H1 (cell line): ENCODE results near the gene LYSMD3. TPM values are rescaled to one million over a fixed set of nuclear protein-coding genes. Genes with fewer than 3 reads are reported as not detected.

Experiments used
- CTCF ChIA-PET: fragments of 300-600 bp; sonication (Branson Sonifier 250); formaldehyde crosslinking; loops from one replicate; lab custom pipeline; 2021; ENCODE audit not compliant: partially characterized antibody; lab: Charles Lee
- POLR2A ChIA-PET: fragments of 300-600 bp; sonication (Branson Sonifier 250); formaldehyde crosslinking; loops from one replicate; lab custom pipeline; 2021; ENCODE audit warnings: inconsistent platforms; ENCODE audit not compliant: partially characterized antibody; lab: Charles Lee
- DNase-seq, 2 experiments: peaks; one replicate each; pipeline versions ENCODE4 v3.0.0 to v3.0.0-alpha.2; 2010 to 2022; ENCODE audit warnings: low spot score in 2 of 2, low read depth in 1 of 2, mixed read lengths in 1 of 2
- FAIRE-seq: peaks from 2 replicates; lab custom pipeline; 2011; peaks lifted over from hg19 to GRCh38; lab: Jason Lieb, UNC
- H2AFZ ChIP-seq: 2 replicates; pipeline ENCODE4 v1.8.1; 2012; ENCODE audit warnings: low read length, inconsistent platforms
- H2AK5ac ChIP-seq: 2 replicates; pipeline ENCODE4 v1.6.1; 2013; ENCODE audit warnings: low read depth, low read length
- H2BK120ac ChIP-seq: replicated peaks from 2 replicates; pipeline ENCODE3; 2013; ENCODE audit warnings: low read depth, low read length, inconsistent platforms
- H2BK12ac ChIP-seq: 2 replicates; pipeline ENCODE4 v1.6.1; 2013; ENCODE audit warnings: low read depth, low read length
- H2BK15ac ChIP-seq: 2 replicates; pipeline ENCODE4 v1.6.1; 2013; ENCODE audit warnings: low read length
- H2BK20ac ChIP-seq: 2 replicates; pipeline ENCODE4 v1.6.1; 2013; ENCODE audit warnings: low read length
- H2BK5ac ChIP-seq: 2 replicates; pipeline ENCODE4 v1.6.1; 2013; ENCODE audit warnings: low read depth, low read length
- H3K14ac ChIP-seq: 2 replicates; pipeline ENCODE4 v1.6.1; 2013; ENCODE audit warnings: inconsistent platforms; ENCODE audit not compliant: insufficient read length
- H3K18ac ChIP-seq: 2 replicates; pipeline ENCODE4 v1.6.1; 2013; ENCODE audit warnings: low read length; ENCODE audit errors: extremely low read depth
- H3K23ac ChIP-seq: 2 replicates; pipeline ENCODE4 v1.6.1; 2013; ENCODE audit warnings: inconsistent platforms; ENCODE audit not compliant: insufficient read length
- H3K23me2 ChIP-seq: 2 replicates; pipeline ENCODE4 v1.6.1; 2013; ENCODE audit warnings: low read depth, low read length
- H3K27ac ChIP-seq: 2 replicates; pipeline ENCODE4 v1.6.1; 2011; ENCODE audit warnings: low read depth, low read length, inconsistent platforms
- H3K27me3 ChIP-seq, 4 experiments: replicated peaks in 1 of 4; 1 replicate in 1 of 4; 2 replicates in 3 of 4; pipeline versions ENCODE4 v1.6.1 to v1.8.1; 2011 to 2013; ENCODE audit warnings: low read length in 3 of 4, mild to moderate bottlenecking in 3 of 4, inconsistent platforms in 2 of 4, mixed read lengths in 2 of 4, moderate library complexity in 1 of 4; ENCODE audit not compliant: control insufficient read depth in 3 of 4, insufficient read depth in 3 of 4; ENCODE audit errors: extremely low read depth in 1 of 4
- H3K36me3 ChIP-seq, 4 experiments: 2 replicates each; pipeline versions ENCODE4 v1.6.1 to v1.8.1; 2011 to 2013; ENCODE audit warnings: mild to moderate bottlenecking in 4 of 4, low read length in 3 of 4, moderate library complexity in 2 of 4, control low read depth in 1 of 4, inconsistent platforms in 1 of 4; ENCODE audit not compliant: insufficient read depth in 4 of 4, control insufficient read depth in 2 of 4
- H3K4ac ChIP-seq: replicated peaks from 2 replicates; pipeline ENCODE3; 2013; ENCODE audit warnings: low read length, low read depth, mixed read lengths, inconsistent platforms; ENCODE audit not compliant: insufficient read length
- H3K4me1 ChIP-seq, 4 experiments: replicated peaks in 1 of 4; 1 replicate in 1 of 4; 2 replicates in 3 of 4; pipeline versions ENCODE4 v1.6.1 to v1.8.1; 2011 to 2013; ENCODE audit warnings: low read length in 3 of 4, inconsistent platforms in 2 of 4, mixed read lengths in 1 of 4; ENCODE audit not compliant: insufficient read depth in 4 of 4, control insufficient read depth in 3 of 4
- H3K4me2 ChIP-seq, 2 experiments: 2 replicates each; pipeline versions ENCODE4 v1.6.1 to v1.8.1; 2011 to 2013; ENCODE audit warnings: low read depth in 2 of 2, low read length in 2 of 2, control low read depth in 1 of 2, inconsistent platforms in 1 of 2, mild to moderate bottlenecking in 1 of 2; ENCODE audit not compliant: insufficient read depth in 1 of 2
- H3K4me3 ChIP-seq, 4 experiments: fragments of 200-600, 300-600 bp in 1 of 4; sonication (generic), shearing (Covaris generic), sonication (Bioruptor Twin) in 1 of 4; 2 replicates each; pipeline versions ENCODE4 v1.5.1 to v1.8.1; 2011 to 2016; ENCODE audit warnings: low read length in 4 of 4, low read depth in 3 of 4, control low read depth in 2 of 4, inconsistent platforms in 2 of 4, mild to moderate bottlenecking in 2 of 4, mixed read lengths in 1 of 4, moderate library complexity in 1 of 4; ENCODE audit not compliant: insufficient read depth in 2 of 4; ENCODE audit errors: extremely low read depth in 1 of 4
- H3K56ac ChIP-seq: replicated peaks from 2 replicates; pipeline ENCODE3; 2013; ENCODE audit warnings: low read depth, mild to moderate bottlenecking, mixed read lengths, low read length, inconsistent platforms; ENCODE audit not compliant: insufficient read length
- H3K79me1 ChIP-seq: 2 replicates; pipeline ENCODE4 v1.6.1; 2013; ENCODE audit warnings: low read depth, low read length, control low read depth
- H3K79me2 ChIP-seq, 2 experiments: 2 replicates each; pipeline versions ENCODE4 v1.6.1 to v1.8.1; 2012 to 2013; ENCODE audit warnings: low read length in 2 of 2, mild to moderate bottlenecking in 2 of 2, inconsistent platforms in 1 of 2; ENCODE audit not compliant: insufficient read depth in 2 of 2, control insufficient read depth in 1 of 2
- H3K9ac ChIP-seq, 4 experiments: replicated peaks in 1 of 4; 1 replicate in 1 of 4; 2 replicates in 3 of 4; pipeline versions ENCODE4 v1.6.1 to v1.8.1; 2011 to 2013; ENCODE audit warnings: low read depth in 3 of 4, low read length in 3 of 4, control low read depth in 2 of 4, mild to moderate bottlenecking in 2 of 4, moderate library complexity in 2 of 4, inconsistent platforms in 1 of 4; ENCODE audit errors: extremely low read depth in 1 of 4
- H3K9me3 ChIP-seq, 2 experiments: 2 replicates each; pipeline versions ENCODE4 v1.6.1 to v1.8.1; 2012 to 2013; ENCODE audit warnings: mild to moderate bottlenecking in 2 of 2, moderate library complexity in 2 of 2, control low read depth in 1 of 2, inconsistent platforms in 1 of 2, low read depth in 1 of 2, low read length in 1 of 2, mixed read lengths in 1 of 2; ENCODE audit not compliant: insufficient read depth in 2 of 2
- H4K20me1 ChIP-seq, 2 experiments: replicated peaks in 1 of 2; 2 replicates each; pipeline versions ENCODE3 to v1.8.1; 2011 to 2013; ENCODE audit warnings: inconsistent platforms in 2 of 2, low read length in 2 of 2, mild to moderate bottlenecking in 1 of 2; ENCODE audit not compliant: insufficient read depth in 2 of 2, control insufficient read depth in 1 of 2
- H4K5ac ChIP-seq: 2 replicates; pipeline ENCODE4 v1.6.1; 2013; ENCODE audit warnings: low read length, low read depth, mixed read lengths, inconsistent platforms; ENCODE audit not compliant: insufficient read length
- H4K8ac ChIP-seq: 2 replicates; pipeline ENCODE4 v1.8.0; 2013; ENCODE audit warnings: mild to moderate bottlenecking, moderate library complexity, low read length, inconsistent platforms; ENCODE audit not compliant: insufficient read depth; ENCODE audit errors: extremely low read depth
- H4K91ac ChIP-seq: replicated peaks from 2 replicates; pipeline ENCODE3; 2013; ENCODE audit warnings: low read length, mixed read lengths, inconsistent platforms; ENCODE audit not compliant: insufficient read length
- BACH1 ChIP-seq: IDR thresholded peaks from 2 replicates; pipeline ENCODE4 v1.6.1; 2012; ENCODE audit warnings: low read length, improper control_type of control experiment
- CHD1 ChIP-seq: IDR thresholded peaks from 2 replicates; pipeline ENCODE4 v1.6.1; 2012; ENCODE audit warnings: low read depth, low read length, improper control_type of control experiment
- EP300 ChIP-seq, 2 experiments: IDR thresholded peaks; 1 replicate in 1 of 2; 2 replicates in 1 of 2; pipeline ENCODE4 v1.6.1; 2011 to 2012; ENCODE audit warnings: low read depth in 2 of 2, low read length in 2 of 2, mild to moderate bottlenecking in 2 of 2, borderline replicate concordance in 1 of 2, inconsistent platforms in 1 of 2, moderate library complexity in 1 of 2
- GTF2F1 ChIP-seq: IDR thresholded peaks from 2 replicates; pipeline ENCODE4 v1.6.1; 2012; ENCODE audit warnings: low read depth, low read length, improper control_type of control experiment, borderline replicate concordance
- HDAC6 ChIP-seq: IDR thresholded peaks from one replicate; pipeline ENCODE4 v1.7.1; 2012; ENCODE audit warnings: low read depth, mild to moderate bottlenecking, inconsistent platforms, low read length, moderate library complexity
- KDM4A ChIP-seq: IDR thresholded peaks from one replicate; pipeline ENCODE4 v1.7.1; 2012; ENCODE audit warnings: low read depth, mild to moderate bottlenecking, moderate library complexity, low read length, inconsistent platforms; ENCODE audit not compliant: severe bottlenecking
- SIN3A ChIP-seq, 2 experiments: IDR thresholded peaks in 1 of 2; conservative IDR thresholded peaks in 1 of 2; 2 replicates each; pipeline ENCODE4 v1.6.1; 2011 to 2012; ENCODE audit warnings: low read length in 2 of 2, improper control_type of control experiment in 1 of 2, low read depth in 1 of 2, mild to moderate bottlenecking in 1 of 2
- SP1 ChIP-seq: IDR thresholded peaks from 2 replicates; pipeline ENCODE4 v1.6.1; 2011; ENCODE audit warnings: low read depth, low read length
- SP2 ChIP-seq: IDR thresholded peaks from 2 replicates; pipeline ENCODE4 v1.6.1; 2012; ENCODE audit warnings: mild to moderate bottlenecking, low read length, inconsistent platforms
- SP4 ChIP-seq: IDR thresholded peaks from 2 replicates; pipeline ENCODE4 v1.6.1; 2012; ENCODE audit warnings: low read length, inconsistent platforms
- ZNF274 ChIP-seq: IDR thresholded peaks from 2 replicates; pipeline ENCODE4 v1.7.0; 2012; ENCODE audit warnings: low read length, borderline replicate concordance; ENCODE audit errors: extremely low read depth
- WGBS, 2 experiments: shearing (Covaris generic) in 1 of 2; methylation state at CpG; one replicate each; pipeline versions ENCODE4 v1.1.6 to v1.1.7; 2013 to 2015; ENCODE audit warnings: low lambda C conversion rate in 2 of 2, mixed read lengths in 2 of 2, inconsistent platforms in 1 of 2, low coverage in 1 of 2, missing lambda C conversion rate in 1 of 2; ENCODE audit not compliant: insufficient replicate concordance in 2 of 2, insufficient coverage in 1 of 2, insufficient read length in 1 of 2; ENCODE audit errors: extremely low coverage in 1 of 2, missing lambda C conversion rate in 1 of 2; 5-methylcytosine and 5-hydroxymethylcytosine counted together
- polyA plus RNA-seq, 7 experiments: library from polyadenylated mRNA; depleted of rRNA in 3 of 7; stranded (reverse) in 5 of 7; unstranded in 2 of 7; fragments of >200 nt in 5 of 7; fragments of 200-250 nt in 2 of 7; gene quantifications; 1 replicate in 5 of 7; 2 replicates in 1 of 7; 4 replicates in 1 of 7; pipeline versions ENCODE4 v1.2.1 to v1.2.3, GENCODE V29; 2011 to 2013; ENCODE audit warnings: missing spikeins in 2 of 7, mixed read lengths in 2 of 7
- total RNA-seq: library from RNA; stranded (reverse); fragmentation: NEBNext Ultra II Directional; extraction: Animal tissue kit (Norgen Biotek cat#: 25700); gene quantifications from 2 replicates; pipeline ENCODE4 v1.2.1, GENCODE V29; 2021
- TF ChIP-seq, protein P1 (sequence below), 3 experiments: IDR thresholded peaks; 1 replicate in 2 of 3; 2 replicates in 1 of 3; pipeline versions ENCODE4 v1.5.1 to v1.6.1; 2011; ENCODE audit warnings: low read length in 3 of 3, mild to moderate bottlenecking in 3 of 3, inconsistent platforms in 2 of 3, low read depth in 1 of 3, moderate library complexity in 1 of 3; ENCODE audit not compliant: insufficient read depth in 1 of 3; ENCODE audit errors: control extremely low read depth in 1 of 3

The LYSMD3 gene
- total and polyA plus RNA-seq, 2 of the 8 experiments (the other 6 are each of a cell fraction or from before 2014, with no cell fraction given) = 3.7 to 14.9 TPM

DNA sequence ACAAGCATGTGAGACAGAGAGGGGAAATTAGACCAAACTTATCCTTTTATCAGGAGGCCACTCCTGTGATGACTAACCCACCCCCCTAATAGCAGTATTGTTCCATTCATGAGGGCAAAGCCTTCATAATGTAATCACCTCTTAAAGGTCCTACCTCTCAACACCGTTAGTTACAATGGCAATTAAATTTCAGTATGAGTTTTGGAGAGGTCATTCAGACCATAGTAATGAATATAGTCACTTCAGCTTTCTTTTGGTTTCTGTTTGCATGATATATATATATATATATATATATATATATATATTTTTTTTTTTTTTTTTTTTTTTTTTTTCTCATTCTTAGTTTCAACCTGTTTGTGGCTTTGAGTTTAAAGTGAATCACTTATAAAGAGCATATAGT lies 39.7 kb upstream of the LYSMD3 start:
- no peak overlapping the region for H3K9ac ChIP-seq
- no peak overlapping the region for H4K91ac ChIP-seq
- H3K14ac ChIP-seq = no peak overlapping the region
- H3K27ac ChIP-seq = no peak overlapping the region
- H3K4me2 ChIP-seq = no peak overlapping the region
- H2BK120ac ChIP-seq = no peak overlapping the region
- ChIA-PET POLR2A (no interaction called here), CTCF (no interaction called here)
- H2AFZ ChIP-seq = no peak overlapping the region
- no peaks in the 10 kb centered on the region for H3K79me1 ChIP-seq
- no peak overlapping the region for H2BK5ac ChIP-seq
- no peak overlapping the region for H2BK12ac ChIP-seq
- no peak overlapping the region for H3K18ac ChIP-seq
- no peak overlapping the region for H2AK5ac ChIP-seq
- no peak overlapping the region for H2BK15ac ChIP-seq
- no peak for DNase-seq
- H3K27me3 ChIP-seq = peaks cover 0 to 2% (median 0%) of the 10 kb centered on the region in 4 experiments; a peak in 1 of 7 replicates
- H3K23me2 ChIP-seq = no peaks in the 10 kb centered on the region
- H3K9me3 ChIP-seq = peaks cover 5 to 8% of the 10 kb centered on the region in 2 experiments; a peak in 2 of 4 replicates
- H3K56ac ChIP-seq = no peak overlapping the region
- H4K20me1 ChIP-seq = peaks cover 3 to 4% of the 10 kb centered on the region in 2 experiments
- no peak overlapping the region for H4K8ac ChIP-seq
- no peak overlapping the region for H3K4me3 ChIP-seq
- H3K4me1 ChIP-seq = peaks cover 0 to 8% (median 5%) of the 10 kb centered on the region in 4 experiments; a peak in 4 of 7 replicates
- H3K36me3 ChIP-seq = peaks cover 0 to 3% (median 0%) of the 10 kb centered on the region in 4 experiments; a peak in 2 of 8 replicates
- H2BK20ac ChIP-seq = no peak overlapping the region
- H3K23ac ChIP-seq = no peak overlapping the region
- WGBS, 2 experiments = 89% methylated on average over 1 of the region's 1 CpG; no CpG with 5 or more reads in 1 of the 2 experiments
- no peak for FAIRE-seq
- no peak overlapping the region for H3K4ac ChIP-seq
- no peak overlapping the region for H4K5ac ChIP-seq
- H3K79me2 ChIP-seq = peaks cover 20 to 96% of the 10 kb centered on the region in 2 experiments
- TF ChIP-seq ZNF274 (no peak), GTF2F1 (no peak), SP4 (no peak), SP2 (no peak), EP300 (IDR thresholded peaks at IDR 0.05; ENCODE audit: borderline replicate concordance in 1 of 2, low read depth in 2 of 2, low read length in 2 of 2) (no peak), HDAC6 (no peak), CHD1 (no peak), BACH1 (no peak), KDM4A (no peak), SIN3A (conservative IDR thresholded peaks at IDR 0.05 in 1 of 2, IDR thresholded peaks at IDR 0.05 in 1 of 2; ENCODE audit: low read depth in 1 of 2, low read length in 2 of 2) (no peak), SP1 (no peak)
- TF ChIP-seq, protein P1, sequence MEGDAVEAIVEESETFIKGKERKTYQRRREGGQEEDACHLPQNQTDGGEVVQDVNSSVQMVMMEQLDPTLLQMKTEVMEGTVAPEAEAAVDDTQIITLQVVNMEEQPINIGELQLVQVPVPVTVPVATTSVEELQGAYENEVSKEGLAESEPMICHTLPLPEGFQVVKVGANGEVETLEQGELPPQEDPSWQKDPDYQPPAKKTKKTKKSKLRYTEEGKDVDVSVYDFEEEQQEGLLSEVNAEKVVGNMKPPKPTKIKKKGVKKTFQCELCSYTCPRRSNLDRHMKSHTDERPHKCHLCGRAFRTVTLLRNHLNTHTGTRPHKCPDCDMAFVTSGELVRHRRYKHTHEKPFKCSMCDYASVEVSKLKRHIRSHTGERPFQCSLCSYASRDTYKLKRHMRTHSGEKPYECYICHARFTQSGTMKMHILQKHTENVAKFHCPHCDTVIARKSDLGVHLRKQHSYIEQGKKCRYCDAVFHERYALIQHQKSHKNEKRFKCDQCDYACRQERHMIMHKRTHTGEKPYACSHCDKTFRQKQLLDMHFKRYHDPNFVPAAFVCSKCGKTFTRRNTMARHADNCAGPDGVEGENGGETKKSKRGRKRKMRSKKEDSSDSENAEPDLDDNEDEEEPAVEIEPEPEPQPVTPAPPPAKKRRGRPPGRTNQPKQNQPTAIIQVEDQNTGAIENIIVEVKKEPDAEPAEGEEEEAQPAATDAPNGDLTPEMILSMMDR (IDR thresholded peaks at IDR 0.05; ENCODE audit: control extremely low read depth in 1 of 3, insufficient read depth in 1 of 3, low read depth in 1 of 3, low read length in 3 of 3) = no peak
